HG03571 (cell line): ENCODE results near the gene LRRC9.

Experiments
- ATAC-seq: cut with Tn5 transposase; IDR thresholded peaks from one replicate; pipeline ENCODE4 v1.9.1; 2021; ENCODE audit not compliant: unreplicated experiment

The LRRC9 gene

DNA sequence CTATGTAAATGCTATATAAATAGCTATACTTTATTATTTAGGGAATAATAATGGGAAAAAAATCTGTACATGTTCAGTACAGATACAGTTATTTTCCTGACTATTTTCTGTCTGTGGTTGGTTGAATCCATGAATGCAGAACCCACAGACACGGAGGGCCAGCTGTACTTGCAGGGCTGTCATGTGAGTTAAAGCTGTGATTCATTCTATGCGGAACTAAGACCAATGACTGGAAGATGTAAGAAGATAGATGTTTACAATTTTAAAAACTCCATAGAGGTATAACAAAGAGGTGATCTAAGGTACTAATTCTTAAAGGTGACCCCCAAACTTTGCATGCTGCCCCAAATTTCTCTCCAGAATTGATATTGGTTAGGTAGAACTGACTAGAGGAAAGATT, 186.4 kb downstream of the LRRC9 start:
- no peak for ATAC-seq

- no peak for ATAC-seq
Observed at GRCh38 chr14:60107477-60107876, 187.5 kb downstream of the LRRC9 start.

DNA sequence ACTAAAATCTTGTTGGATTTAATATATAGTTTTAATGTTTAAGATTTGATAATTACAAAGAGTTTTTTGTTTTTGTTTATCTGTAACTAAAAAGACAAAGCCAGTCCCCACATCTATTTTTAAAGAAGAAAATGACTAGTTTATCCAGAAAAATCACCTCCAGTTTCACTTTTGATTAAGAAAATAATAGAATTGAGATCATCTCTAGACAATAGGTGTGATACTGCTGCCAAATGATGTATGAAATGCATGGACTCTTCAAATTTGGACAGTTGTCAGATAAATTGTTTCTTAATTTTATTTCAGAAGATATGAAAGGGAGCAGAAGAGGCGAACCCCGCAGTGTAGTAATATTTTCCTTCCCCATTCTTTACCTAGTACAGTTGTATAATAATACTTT, 191.8 kb downstream of the LRRC9 start:
- ATAC-seq: no peak
